ENCODE results near the gene STX1B. TPM values are rescaled to one million over a fixed set of nuclear protein-coding genes. Genes with fewer than 3 reads are reported as not detected.
A peak's percentile ranks its signal among the peaks of the same experiment; 100 is the strongest.

The STX1B gene
- total and polyA plus RNA-seq, 12 donors: 0.17 to 5.3 (median 1.6) TPM; not detected in 2

DNA sequence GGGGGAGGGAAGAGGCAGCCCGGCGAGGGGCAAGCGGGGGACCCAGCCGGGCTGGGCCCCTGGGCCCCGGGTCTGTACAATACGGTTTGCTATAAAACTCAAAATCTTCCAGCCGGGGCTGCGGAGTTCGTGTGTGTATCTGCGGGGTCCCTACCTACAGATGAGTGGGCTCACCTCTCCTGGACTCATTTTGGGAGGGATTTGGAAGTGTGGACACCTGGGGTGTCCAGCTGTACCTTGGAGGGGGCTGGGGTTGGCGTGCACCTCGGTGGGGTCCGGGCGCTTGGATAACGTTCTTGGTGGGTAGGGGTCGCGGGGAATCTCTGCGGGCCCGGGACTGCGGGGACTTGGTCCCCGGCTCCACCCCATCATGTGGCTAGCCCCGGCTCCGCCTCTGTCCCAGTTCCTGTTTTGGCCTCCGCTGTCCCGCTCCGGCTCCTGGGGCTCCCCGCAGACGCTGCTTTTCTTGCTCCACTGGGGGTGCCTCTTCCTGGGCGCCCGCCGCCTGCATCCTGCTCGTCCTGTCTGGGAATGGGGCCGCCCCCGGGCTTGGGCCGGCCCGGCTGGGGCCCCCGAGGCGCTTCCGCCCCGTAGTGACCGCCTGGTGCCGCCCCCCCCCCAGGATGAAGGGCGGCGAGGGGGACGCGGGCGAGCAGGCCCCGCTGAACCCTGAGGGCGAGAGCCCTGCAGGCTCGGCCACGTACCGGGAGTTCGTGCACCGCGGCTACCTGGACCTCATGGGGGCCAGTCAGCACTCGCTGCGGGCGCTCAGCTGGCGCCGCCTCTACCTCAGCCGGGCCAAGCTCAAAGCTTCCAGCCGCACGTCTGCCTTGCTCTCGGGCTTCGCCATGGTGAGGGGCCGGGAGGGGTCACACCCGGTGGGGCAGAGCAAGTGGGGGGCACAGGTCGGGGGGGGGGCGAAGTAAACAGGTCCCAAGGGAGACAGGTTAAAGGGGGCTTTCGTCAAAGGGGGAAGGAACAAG lies 61.5 kb downstream of the STX1B start, which contains the start of gene ORAI3:
Gene ORAI3 (plus strand): TSS at position 402 of the 983 bp plus-strand sequence. CDS start 222 bp downstream, at position 624.
- H3K27ac ChIP-seq: peak within 1 kb of the TSS; percentile 86 to 96 (median 92)
- H3K4me1 ChIP-seq (replicated peaks in 1 of 2): peaks cover 27 to 32% of the 10 kb centered on the region in 2 donors
- no peaks in the 10 kb centered on the region for H3K9me3 ChIP-seq (replicated peaks in 1 of 3)
- peak; percentile 78 to 87 (median 82) for DNase-seq
- H3K4me3 ChIP-seq: peak within 1 kb of the TSS; percentile 87 to 94 (median 93)
- peaks cover 0 to 9% of the 10 kb centered on the region in 2 donors for H3K36me3 ChIP-seq (replicated peaks in 1 of 2)
- TF ChIP-seq, protein P1, sequence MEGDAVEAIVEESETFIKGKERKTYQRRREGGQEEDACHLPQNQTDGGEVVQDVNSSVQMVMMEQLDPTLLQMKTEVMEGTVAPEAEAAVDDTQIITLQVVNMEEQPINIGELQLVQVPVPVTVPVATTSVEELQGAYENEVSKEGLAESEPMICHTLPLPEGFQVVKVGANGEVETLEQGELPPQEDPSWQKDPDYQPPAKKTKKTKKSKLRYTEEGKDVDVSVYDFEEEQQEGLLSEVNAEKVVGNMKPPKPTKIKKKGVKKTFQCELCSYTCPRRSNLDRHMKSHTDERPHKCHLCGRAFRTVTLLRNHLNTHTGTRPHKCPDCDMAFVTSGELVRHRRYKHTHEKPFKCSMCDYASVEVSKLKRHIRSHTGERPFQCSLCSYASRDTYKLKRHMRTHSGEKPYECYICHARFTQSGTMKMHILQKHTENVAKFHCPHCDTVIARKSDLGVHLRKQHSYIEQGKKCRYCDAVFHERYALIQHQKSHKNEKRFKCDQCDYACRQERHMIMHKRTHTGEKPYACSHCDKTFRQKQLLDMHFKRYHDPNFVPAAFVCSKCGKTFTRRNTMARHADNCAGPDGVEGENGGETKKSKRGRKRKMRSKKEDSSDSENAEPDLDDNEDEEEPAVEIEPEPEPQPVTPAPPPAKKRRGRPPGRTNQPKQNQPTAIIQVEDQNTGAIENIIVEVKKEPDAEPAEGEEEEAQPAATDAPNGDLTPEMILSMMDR (IDR thresholded peaks at IDR 0.05): no peak
- TF ChIP-seq POLR2A (IDR thresholded peaks at IDR 0.05): peak; percentile 62 to 89
- WGBS, 4 donors: 0 to 1% (median 1%) methylated on average over 6 to 70 of the region's 70 CpGs
- intact Hi-C loops (cut with DNase I): no loop called here
- no peaks in the 10 kb centered on the region for H3K27me3 ChIP-seq

DNA sequence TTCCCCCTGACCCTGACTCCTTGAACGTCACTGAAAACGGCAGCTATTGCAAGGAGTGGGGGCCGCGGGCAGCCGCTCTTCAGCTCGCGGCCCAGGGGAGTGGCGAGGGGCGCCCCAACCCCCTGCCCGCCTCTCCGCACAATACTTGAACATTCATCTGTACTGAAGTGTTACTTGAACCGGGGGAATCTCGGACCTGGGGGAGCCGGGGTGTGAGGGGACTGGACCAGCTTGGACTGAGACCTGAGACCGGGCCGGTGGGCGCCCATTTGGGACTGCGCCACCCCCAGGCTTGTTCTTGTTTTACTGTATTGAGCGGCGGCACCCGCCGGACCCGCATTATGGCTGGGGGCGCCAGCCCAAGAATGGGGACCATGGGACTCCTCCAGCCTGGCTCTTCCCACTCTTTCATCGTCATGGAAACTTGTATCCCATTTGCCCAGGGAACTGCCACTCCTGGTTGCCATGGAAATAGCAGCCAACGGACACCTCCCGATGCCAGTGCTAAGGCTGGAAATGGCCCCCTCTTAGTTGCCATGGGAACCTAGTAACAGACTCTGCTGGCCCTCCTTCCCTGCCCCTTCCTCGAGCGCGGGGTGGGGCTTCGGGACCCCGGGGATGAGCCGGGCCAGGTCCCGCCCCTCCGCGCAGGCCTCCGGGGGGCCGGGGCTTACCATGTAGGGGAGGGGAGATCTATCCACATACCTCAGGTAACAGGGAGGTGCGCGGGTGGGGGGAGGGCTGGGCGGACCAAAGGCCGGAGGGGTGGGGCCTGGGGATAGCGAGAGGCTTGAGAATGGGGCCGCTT lies 62.4 kb downstream of the STX1B start:
- intact Hi-C loops (cut with DNase I): no loop called here

DNA sequence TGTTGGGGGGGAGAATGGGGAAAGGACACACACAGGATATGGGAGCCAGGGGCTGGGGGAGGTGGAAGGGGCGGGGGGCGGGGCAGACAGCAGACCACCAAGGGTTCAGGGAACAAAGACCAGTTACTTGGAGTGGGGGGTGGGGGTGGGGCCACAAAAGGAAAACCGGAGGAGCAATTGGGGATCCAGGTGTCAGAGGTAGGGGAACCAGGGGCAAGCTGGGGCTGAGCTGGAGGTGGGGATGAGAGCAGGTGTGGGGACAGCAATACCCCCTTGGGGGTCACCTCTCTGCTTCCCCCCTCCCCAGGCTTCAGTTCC lies 62.9 kb downstream of the STX1B start:
- intact Hi-C loops (cut with DNase I): no loop called here
- H3K36me3 ChIP-seq (replicated peaks in 1 of 2): peaks cover 0 to 16% of the 10 kb centered on the region in 2 donors
- WGBS, 4 donors: 50 to 76% (median 64%) methylated on average over 3 of the region's 3 CpGs
- peak overlapping the region in 1 of 4 donors; percentile 94 for H3K4me3 ChIP-seq
- peak overlapping the region in 4 of 5 donors; percentile 57 to 94 (median 86) for H3K27ac ChIP-seq
- H3K27me3 ChIP-seq: no peaks in the 10 kb centered on the region
- no peaks in the 10 kb centered on the region for H3K9me3 ChIP-seq (replicated peaks in 1 of 3)
- H3K4me1 ChIP-seq (replicated peaks in 1 of 2): peaks cover 22 to 23% of the 10 kb centered on the region in 2 donors
- DNase-seq: no peak
- no peak for TF ChIP-seq POLR2A (IDR thresholded peaks at IDR 0.05)
- TF ChIP-seq, protein P1 (IDR thresholded peaks at IDR 0.05): no peak

More for the DNA sequence above, 62.4 kb downstream of the STX1B start:
- peaks cover 0 to 11% of the 10 kb centered on the region in 2 donors for H3K36me3 ChIP-seq (replicated peaks in 1 of 2)
- WGBS, 4 donors: 15 to 37% (median 17%) methylated on average over 10 to 44 of the region's 44 CpGs
- peak overlapping the region in 4 of 5 donors; percentile 86 to 94 (median 90) for H3K27ac ChIP-seq
- H3K4me1 ChIP-seq (replicated peaks in 1 of 2): peaks cover 22 to 23% of the 10 kb centered on the region in 2 donors
- peak; percentile 97 to 99 (median 98) for DNase-seq
- H3K9me3 ChIP-seq (replicated peaks in 1 of 3): no peaks in the 10 kb centered on the region
- no peaks in the 10 kb centered on the region for H3K27me3 ChIP-seq
- H3K4me3 ChIP-seq: peak overlapping the region in 3 of 4 donors; percentile 92 to 94 (median 94)
- TF ChIP-seq, protein P1 (IDR thresholded peaks at IDR 0.05): no peak
- peak in 1 of 2 donors; percentile 14 for TF ChIP-seq POLR2A (IDR thresholded peaks at IDR 0.05)
